Body of pancreas (tissue), 4 donors: ENCODE measurements around the gene PCSK2.

ENCODE experiments used
- CTCF ChIP-seq, 7 experiments: fragments of 450-650 bp in 4 of 7; fragments of 200-600 bp in 3 of 7; sonication (generic) in 3 of 7; IDR thresholded peaks; one replicate each; pipeline ENCODE4 v1.5.1; 2016 to 2019; ENCODE audit warnings: antibody characterized with exemption in 7 of 7
- POLR2A ChIP-seq, 3 donors: fragments of 450-650 bp; IDR thresholded peaks; one replicate each; pipeline ENCODE4 v1.6.1; 2016; ENCODE audit warnings: antibody characterized with exemption in 3 of 3, mild to moderate bottlenecking in 2 of 3

- TF ChIP-seq CTCF (IDR thresholded peaks at IDR 0.05), result no peak
- no peak for TF ChIP-seq POLR2A (IDR thresholded peaks at IDR 0.05)
These were observed 233.3 kb downstream of the PCSK2 start for GRCh38 chr20:17460119-17460518.
